Stimulated activated naive CD8-positive, alpha-beta T cell treated with anti-CD3 and anti-CD28 coated beads, Interleukin-15, Interleukin-2, amounts not matched to agents 100 ng/mL and 50 ng/mL, for 24 hours (primary cell): ENCODE measurements around the gene RAPGEF1.
"Not testable (repeated sequence)": the region's sequence is repeated elsewhere in the genome, so short reads cannot be mapped to it uniquely, and the experiment has no call there.

ENCODE experiments used
- H3K27ac Mint-ChIP-seq: one replicate; pipeline ENCODE4 v1.8.0; 2021; ENCODE audit warnings: mild to moderate bottlenecking, mixed read lengths
- H3K27me3 Mint-ChIP-seq: one replicate; pipeline ENCODE4 v1.8.0; 2021; ENCODE audit warnings: mixed read lengths
- H3K36me3 Mint-ChIP-seq: one replicate; pipeline ENCODE4 v1.8.0; 2021; ENCODE audit warnings: low read depth, mixed read lengths
- H3K4me1 Mint-ChIP-seq: one replicate; pipeline ENCODE4 v1.8.0; 2021; ENCODE audit warnings: low read depth, mixed read lengths
- H3K4me3 Mint-ChIP-seq: one replicate; pipeline ENCODE4 v1.8.0; 2021; ENCODE audit warnings: mild to moderate bottlenecking, mixed read lengths
- H3K9me3 Mint-ChIP-seq: one replicate; pipeline ENCODE4 v1.8.0; 2021; ENCODE audit warnings: mixed read lengths

The RAPGEF1 gene

GRCh38 chr9:131670247-131671132 is 69.4 kb downstream of the RAPGEF1 start:
- Mint-ChIP-seq H3K9me3 (no peaks in the 10 kb centered on the region), H3K27me3 (no peaks in the 10 kb centered on the region), H3K4me1 (peaks cover 100% of the 10 kb centered on the region), H3K36me3 (peaks cover 16% of the 10 kb centered on the region), H3K4me3 (peak overlapping the region; percentile 50), H3K27ac (peak overlapping the region; percentile 97)

GRCh38 chr9:131669269-131670157 is 70.4 kb downstream of the RAPGEF1 start:
- Mint-ChIP-seq H3K36me3 (peaks cover 17% of the 10 kb centered on the region), H3K27ac (peak overlapping the region; percentile 97), H3K9me3 (no peaks in the 10 kb centered on the region), H3K4me3 (peak overlapping the region; percentile 72), H3K4me1 (peaks cover 98% of the 10 kb centered on the region), H3K27me3 (no peaks in the 10 kb centered on the region)

GRCh38 chr9:131668439-131669268 is 71.2 kb downstream of the RAPGEF1 start:
- H3K27ac Mint-ChIP-seq: peak overlapping the region; percentile 97
- H3K27me3 Mint-ChIP-seq: no peaks in the 10 kb centered on the region
- peaks cover 17% of the 10 kb centered on the region for H3K36me3 Mint-ChIP-seq
- peaks cover 95% of the 10 kb centered on the region for H3K4me1 Mint-ChIP-seq
- H3K4me3 Mint-ChIP-seq: peak overlapping the region; percentile 72
- no peaks in the 10 kb centered on the region for H3K9me3 Mint-ChIP-seq

- peak overlapping the region; percentile 72 for H3K4me3 Mint-ChIP-seq
- H3K27ac Mint-ChIP-seq: peak overlapping the region; percentile 97
- peaks cover 19% of the 10 kb centered on the region for H3K36me3 Mint-ChIP-seq
- H3K27me3 Mint-ChIP-seq: no peaks in the 10 kb centered on the region
- no peaks in the 10 kb centered on the region for H3K9me3 Mint-ChIP-seq
- peaks cover 95% of the 10 kb centered on the region for H3K4me1 Mint-ChIP-seq
Measured at GRCh38 chr9:131668057-131668438, 71.8 kb downstream of the RAPGEF1 start.

GRCh38 chr9:131667576-131667975 is 72.3 kb downstream of the RAPGEF1 start:
- H3K27me3 Mint-ChIP-seq: no peaks in the 10 kb centered on the region
- H3K27ac Mint-ChIP-seq: peak overlapping the region; percentile 97
- peak overlapping the region; percentile 72 for H3K4me3 Mint-ChIP-seq
- peaks cover 22% of the 10 kb centered on the region for H3K36me3 Mint-ChIP-seq
- peaks cover 95% of the 10 kb centered on the region for H3K4me1 Mint-ChIP-seq
- no peaks in the 10 kb centered on the region for H3K9me3 Mint-ChIP-seq

- Mint-ChIP-seq H3K4me3 (peak overlapping the region; percentile 50), H3K9me3 (no peaks in the 10 kb centered on the region), H3K4me1 (peaks cover 95% of the 10 kb centered on the region), H3K36me3 (peaks cover 26% of the 10 kb centered on the region), H3K27ac (peak overlapping the region; percentile 97), H3K27me3 (no peaks in the 10 kb centered on the region)
Measured at GRCh38 chr9:131666774-131667173, 73.1 kb downstream of the RAPGEF1 start.

GRCh38 chr9:131666029-131666428 is 73.8 kb downstream of the RAPGEF1 start:
- no peak overlapping the region for H3K4me3 Mint-ChIP-seq

GRCh38 chr9:131663288-131663687 is 76.6 kb downstream of the RAPGEF1 start:
- Mint-ChIP-seq H3K4me1 (peaks cover 90% of the 10 kb centered on the region), H3K27me3 (no peaks in the 10 kb centered on the region), H3K27ac (peak overlapping the region; percentile 39), H3K4me3 (no peak overlapping the region), H3K9me3 (no peaks in the 10 kb centered on the region), H3K36me3 (peaks cover 18% of the 10 kb centered on the region)

More at GRCh38 chr9:131666029-131666428, 73.8 kb downstream of the RAPGEF1 start:
- Mint-ChIP-seq H3K9me3 (no peaks in the 10 kb centered on the region), H3K36me3 (peaks cover 21% of the 10 kb centered on the region), H3K27ac (no peak overlapping the region), H3K4me1 (peaks cover 93% of the 10 kb centered on the region), H3K27me3 (no peaks in the 10 kb centered on the region)

- not testable (repeated sequence) for H3K27me3 Mint-ChIP-seq, H3K9me3 Mint-ChIP-seq
- Mint-ChIP-seq H3K4me1 (peaks cover 90% of the 10 kb centered on the region), H3K27ac (peak overlapping the region; percentile 87), H3K4me3 (peak overlapping the region; percentile 41), H3K36me3 (peaks cover 18% of the 10 kb centered on the region)
Measured at GRCh38 chr9:131662289-131662621, 77.6 kb downstream of the RAPGEF1 start.

- Mint-ChIP-seq H3K36me3 (peaks cover 18% of the 10 kb centered on the region), H3K4me1 (peaks cover 90% of the 10 kb centered on the region), H3K4me3 (peak overlapping the region; percentile 41), H3K27ac (peak overlapping the region; percentile 87), H3K27me3 (no peaks in the 10 kb centered on the region), H3K9me3 (no peaks in the 10 kb centered on the region)
Measured at GRCh38 chr9:131661568-131662288, 78.1 kb downstream of the RAPGEF1 start.

GRCh38 chr9:131660466-131661405 is 79.1 kb downstream of the RAPGEF1 start:
- no peaks in the 10 kb centered on the region for H3K9me3 Mint-ChIP-seq
- H3K4me3 Mint-ChIP-seq: no peak overlapping the region
- H3K4me1 Mint-ChIP-seq: peaks cover 90% of the 10 kb centered on the region
- H3K27ac Mint-ChIP-seq: peak overlapping the region; percentile 46
- peaks cover 23% of the 10 kb centered on the region for H3K36me3 Mint-ChIP-seq
- no peaks in the 10 kb centered on the region for H3K27me3 Mint-ChIP-seq

- Mint-ChIP-seq H3K4me1 (peaks cover 93% of the 10 kb centered on the region), H3K36me3 (peaks cover 15% of the 10 kb centered on the region), H3K9me3 (no peaks in the 10 kb centered on the region), H3K27ac (peak overlapping the region; percentile 96), H3K27me3 (no peaks in the 10 kb centered on the region), H3K4me3 (peak overlapping the region; percentile 61)
Measured at GRCh38 chr9:131658377-131659129, 81.3 kb downstream of the RAPGEF1 start.
